Mesenchymal stem cell (in vitro differentiated cells and primary cell): ENCODE data around the gene PDE6B.

Experiments used
- DNase-seq: peaks from one replicate; pipeline ENCODE4 v3.0.0-alpha.2; 2013
- H2AFZ ChIP-seq: one replicate; pipeline ENCODE4 v1.6.1; 2013; ENCODE audit warnings: low read depth, mild to moderate bottlenecking, control low read depth, inconsistent platforms, low read length, moderate library complexity
- H2AK5ac ChIP-seq: 2 replicates; pipeline ENCODE4 v1.6.1; 2013; ENCODE audit warnings: low read length, moderate library complexity, mild to moderate bottlenecking, inconsistent platforms; ENCODE audit not compliant: severe bottlenecking
- H2BK120ac ChIP-seq: one replicate; pipeline ENCODE4 v1.6.1; 2013; ENCODE audit warnings: low read depth, mild to moderate bottlenecking, inconsistent platforms, low read length, moderate library complexity
- H2BK12ac ChIP-seq, 2 experiments: one replicate each; pipeline ENCODE4 v1.6.1; 2013; ENCODE audit warnings: inconsistent platforms in 2 of 2, low read length in 2 of 2, mild to moderate bottlenecking in 2 of 2, moderate library complexity in 2 of 2, control low read depth in 1 of 2
- H2BK15ac ChIP-seq: one replicate; pipeline ENCODE4 v1.6.1; 2013; ENCODE audit warnings: mild to moderate bottlenecking, low read depth, inconsistent platforms; ENCODE audit not compliant: poor library complexity, severe bottlenecking
- H2BK5ac ChIP-seq: 2 replicates; pipeline ENCODE4 v1.6.1; 2013; ENCODE audit warnings: low read depth, mild to moderate bottlenecking, low read length, control low read depth, inconsistent platforms; ENCODE audit not compliant: poor library complexity, severe bottlenecking
- H3K14ac ChIP-seq, 2 experiments: one replicate each; pipeline ENCODE4 v1.6.1; 2013; ENCODE audit warnings: inconsistent platforms in 2 of 2, low read length in 2 of 2, control low read depth in 1 of 2, mild to moderate bottlenecking in 1 of 2, moderate library complexity in 1 of 2
- H3K18ac ChIP-seq, 2 experiments: one replicate each; pipeline ENCODE4 v1.6.1; 2013; ENCODE audit warnings: inconsistent platforms in 2 of 2, low read length in 2 of 2, control low read depth in 1 of 2, low read depth in 1 of 2, mild to moderate bottlenecking in 1 of 2
- H3K23ac ChIP-seq, 2 experiments: one replicate each; pipeline ENCODE4 v1.6.1; 2013; ENCODE audit warnings: inconsistent platforms in 2 of 2, low read length in 2 of 2, mild to moderate bottlenecking in 2 of 2, moderate library complexity in 2 of 2, control low read depth in 1 of 2
- H3K27ac ChIP-seq: 2 replicates; pipeline ENCODE4 v1.5.1; 2013; ENCODE audit warnings: mild to moderate bottlenecking, moderate library complexity, low read length, control low read depth, inconsistent platforms; ENCODE audit not compliant: poor library complexity, severe bottlenecking
- H3K27me3 ChIP-seq, 2 experiments: 2 replicates each; pipeline versions ENCODE4 v1.6.1 to v1.7.0; 2013; ENCODE audit warnings: low read length in 2 of 2, mild to moderate bottlenecking in 2 of 2, moderate library complexity in 2 of 2, control low read depth in 1 of 2, inconsistent platforms in 1 of 2; ENCODE audit not compliant: control insufficient read depth in 1 of 2, insufficient read depth in 1 of 2
- H3K36me3 ChIP-seq, 2 experiments: 2 replicates each; pipeline versions ENCODE4 v1.6.1 to v1.7.0; 2013; ENCODE audit warnings: low read length in 2 of 2, control low read depth in 1 of 2, inconsistent platforms in 1 of 2, low read depth in 1 of 2, mild to moderate bottlenecking in 1 of 2; ENCODE audit not compliant: insufficient read depth in 2 of 2, control insufficient read depth in 1 of 2
- H3K4ac ChIP-seq, 2 experiments: one replicate each; pipeline ENCODE4 v1.6.1; 2013; ENCODE audit warnings: inconsistent platforms in 2 of 2, low read length in 2 of 2, mild to moderate bottlenecking in 2 of 2, moderate library complexity in 2 of 2, control low read depth in 1 of 2, low read depth in 1 of 2
- H3K4me1 ChIP-seq: 2 replicates; pipeline ENCODE4 v1.6.1; 2013; ENCODE audit warnings: low read depth, low read length, control low read depth; ENCODE audit not compliant: control insufficient read depth, insufficient read depth
- H3K4me2 ChIP-seq: 2 replicates; pipeline ENCODE4 v1.6.1; 2013; ENCODE audit warnings: low read length, mild to moderate bottlenecking, inconsistent platforms; ENCODE audit not compliant: poor library complexity, severe bottlenecking
- H3K4me3 ChIP-seq, 2 experiments: 2 replicates each; pipeline versions ENCODE4 v1.5.1 to v1.7.0; 2013; ENCODE audit warnings: low read length in 2 of 2, mild to moderate bottlenecking in 2 of 2, control low read depth in 1 of 2, low read depth in 1 of 2; ENCODE audit not compliant: insufficient read depth in 1 of 2
- H3K79me1 ChIP-seq: replicated peaks from 2 replicates; pipeline ENCODE4 v1.6.1; 2013; ENCODE audit warnings: mild to moderate bottlenecking, control low read depth, low read length, inconsistent platforms; ENCODE audit not compliant: poor library complexity, severe bottlenecking
- H3K9ac ChIP-seq: 2 replicates; pipeline ENCODE4 v1.7.0; 2013; ENCODE audit warnings: mild to moderate bottlenecking, low read length, moderate library complexity
- H3K9me3 ChIP-seq: 2 replicates; pipeline ENCODE4 v1.7.0; 2013; ENCODE audit warnings: mild to moderate bottlenecking, low read length; ENCODE audit not compliant: control insufficient read depth
- H4K8ac ChIP-seq: one replicate; pipeline ENCODE4 v1.6.1; 2013; ENCODE audit warnings: inconsistent platforms, mild to moderate bottlenecking, low read length, moderate library complexity
- H4K91ac ChIP-seq: one replicate; pipeline ENCODE4 v1.6.1; 2013; ENCODE audit warnings: mild to moderate bottlenecking, low read length, inconsistent platforms
- WGBS: methylation state at CpG from one replicate; pipeline ENCODE4 v1.1.7; 2013; ENCODE audit warnings: mixed read lengths; 5-methylcytosine and 5-hydroxymethylcytosine counted together

The PDE6B gene

DNA sequence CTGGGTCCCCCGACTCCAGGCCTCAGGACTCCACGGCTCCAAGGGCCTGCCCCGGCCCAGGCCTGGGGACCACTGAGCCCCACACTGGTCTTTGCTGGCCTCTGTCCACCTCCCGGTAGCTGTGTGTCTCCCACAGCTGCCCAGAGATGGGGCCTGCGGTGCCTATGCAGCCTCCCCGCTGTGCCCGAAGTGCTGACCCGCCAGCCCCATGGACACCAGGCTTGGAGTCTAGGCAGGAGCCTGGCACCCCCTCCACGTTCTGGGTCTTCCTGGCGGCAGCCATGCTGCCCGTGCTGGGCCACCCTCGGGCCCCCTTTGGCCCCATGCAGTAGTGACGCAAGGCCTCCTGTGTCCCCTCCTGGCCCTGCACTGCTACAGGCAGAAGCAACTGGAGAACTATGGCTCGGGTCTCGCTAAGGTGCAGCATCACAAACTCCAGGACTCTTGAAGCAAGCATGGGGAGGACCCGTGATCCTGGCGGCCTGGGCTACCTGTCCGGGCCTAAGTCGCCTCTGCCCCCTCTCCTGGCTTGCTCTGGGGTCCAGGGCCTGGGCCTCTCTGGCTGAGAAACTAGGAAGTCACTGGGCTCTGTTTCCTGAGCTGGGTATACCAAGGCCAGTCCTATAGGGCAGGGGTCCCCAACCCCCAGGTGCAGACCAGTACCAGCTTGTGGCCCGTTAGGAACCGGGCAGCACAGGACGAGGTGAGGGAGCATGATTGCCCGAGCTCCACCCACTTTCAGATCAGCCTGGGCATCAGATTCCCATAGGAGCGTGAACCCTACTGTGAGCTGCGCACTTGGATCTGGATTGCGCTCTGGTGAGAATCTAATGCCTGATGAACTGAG is 49.9 kb downstream of the PDE6B start:
- Histone ChIP-seq H3K79me1 (peaks cover 27% of the 10 kb centered on the region), H2AK5ac (peak overlapping the region; percentile 55), H3K18ac (peak overlapping the region; percentile 81 to 98), H4K91ac (peak overlapping the region; percentile 80), H3K36me3 (peaks cover 23 to 43% of the 10 kb centered on the region in 2 experiments), H3K27me3 (no peaks in the 10 kb centered on the region), H3K4me3 (peak overlapping the region; percentile 90 to 94), H2BK5ac (no peak overlapping the region), H2AFZ (no peak overlapping the region), H3K23ac (peak overlapping the region in 1 of 2 experiments; percentile 84), H3K9me3 (no peaks in the 10 kb centered on the region), H2BK12ac (peak overlapping the region in 1 of 2 experiments; percentile 68), H3K9ac (peak overlapping the region; percentile 96), H2BK15ac (no peak overlapping the region), H3K27ac (no peak overlapping the region), H3K14ac (peak overlapping the region; percentile 77 to 94), H3K4ac (peak overlapping the region; percentile 69 to 94), H4K8ac (peak overlapping the region; percentile 88), H2BK120ac (peak overlapping the region; percentile 83), H3K4me1 (peaks cover 32% of the 10 kb centered on the region), H3K4me2 (peak overlapping the region; percentile 95)
- DNase-seq, result no peak
- 91% methylated on average over 26 of the region's 26 CpGs for WGBS

DNA sequence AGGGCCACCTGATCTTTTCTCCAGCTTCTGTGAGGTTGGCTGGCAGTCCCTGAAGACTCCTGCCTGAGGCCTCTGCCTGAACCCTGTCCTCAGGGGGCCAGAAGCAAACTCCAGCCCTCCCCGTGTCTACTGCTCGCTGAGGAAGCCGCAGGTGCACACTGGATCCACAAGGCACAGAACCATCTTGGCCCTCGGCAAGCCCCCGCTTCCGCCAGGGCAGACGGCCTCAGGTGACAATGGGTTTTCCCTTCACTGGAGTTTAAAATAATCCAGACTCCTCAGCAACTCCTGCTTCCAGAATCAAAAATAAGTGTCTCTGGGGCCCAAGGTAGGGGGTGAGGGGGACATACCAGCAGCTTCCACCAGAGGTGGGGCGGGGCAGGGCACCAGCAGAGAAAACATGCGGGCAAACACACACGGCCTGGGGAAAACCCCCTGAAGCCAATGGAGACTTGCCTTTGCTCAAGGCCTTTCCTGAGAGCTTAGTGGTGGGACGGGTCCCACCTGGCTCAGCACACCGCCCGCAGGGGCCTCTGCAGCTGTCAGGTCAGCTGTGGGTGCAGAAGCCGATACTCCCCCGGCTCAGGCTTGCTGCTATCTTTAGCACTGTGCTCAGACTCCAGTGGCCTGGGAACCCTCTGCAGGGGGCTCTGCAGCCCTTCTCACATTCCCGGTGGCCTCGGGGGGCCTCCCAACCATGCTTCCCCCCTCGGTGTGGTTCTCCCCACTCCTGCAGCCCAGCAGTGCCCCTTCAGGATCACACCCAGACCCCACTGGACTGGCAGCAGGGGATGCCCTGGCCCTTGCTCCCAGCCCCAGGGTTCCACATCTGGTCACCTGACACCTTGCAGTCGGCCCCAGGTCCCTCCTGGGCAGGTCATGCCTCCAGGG is 50.9 kb downstream of the PDE6B start:
- Histone ChIP-seq H4K91ac (no peak overlapping the region), H3K27ac (no peak overlapping the region), H4K8ac (no peak overlapping the region), H3K23ac (no peak overlapping the region), H3K4ac (no peak overlapping the region), H2AK5ac (no peak overlapping the region), H2BK12ac (no peak overlapping the region), H3K9ac (peak overlapping the region; percentile 96), H3K14ac (no peak overlapping the region), H3K27me3 (no peaks in the 10 kb centered on the region), H3K36me3 (peaks cover 14 to 37% of the 10 kb centered on the region in 2 experiments), H3K4me3 (peak overlapping the region in 1 of 2 experiments; percentile 90), H2BK5ac (no peak overlapping the region), H3K79me1 (peaks cover 25% of the 10 kb centered on the region), H3K4me2 (no peak overlapping the region), H3K4me1 (peaks cover 42% of the 10 kb centered on the region), H2BK120ac (no peak overlapping the region), H3K9me3 (no peaks in the 10 kb centered on the region), H2BK15ac (no peak overlapping the region), H2AFZ (no peak overlapping the region), H3K18ac (no peak overlapping the region)
- WGBS, result 89% methylated on average over 16 of the region's 19 CpGs
- no peak for DNase-seq

DNA sequence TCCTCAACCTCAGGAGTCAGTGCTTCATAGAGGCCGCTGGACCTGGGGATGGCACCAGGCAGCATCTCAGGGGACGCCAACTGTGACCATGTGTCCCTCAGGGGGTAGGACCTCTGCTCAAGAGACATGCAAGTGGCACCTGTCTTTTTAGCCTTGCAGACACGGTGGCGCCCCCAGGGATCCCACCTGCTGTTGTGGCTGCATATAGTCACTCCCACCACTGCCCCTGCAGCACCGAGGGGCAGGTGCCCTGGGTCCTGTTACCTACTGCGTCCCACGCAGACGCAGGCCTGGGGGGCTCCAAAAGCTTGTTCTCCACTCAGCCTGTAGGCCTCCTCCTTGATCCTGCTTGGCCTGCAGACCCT is 51.5 kb downstream of the PDE6B start:
- Histone ChIP-seq H3K4me3 (no peak overlapping the region), H4K91ac (peak overlapping the region; percentile 41), H2BK120ac (no peak overlapping the region), H3K18ac (no peak overlapping the region), H3K23ac (no peak overlapping the region), H2AK5ac (no peak overlapping the region), H3K4ac (no peak overlapping the region), H2BK15ac (no peak overlapping the region), H3K9ac (no peak overlapping the region), H3K4me2 (no peak overlapping the region), H3K79me1 (peaks cover 22% of the 10 kb centered on the region), H4K8ac (no peak overlapping the region), H2BK5ac (no peak overlapping the region), H3K4me1 (peaks cover 45% of the 10 kb centered on the region), H3K9me3 (no peaks in the 10 kb centered on the region), H3K14ac (no peak overlapping the region), H3K36me3 (peaks cover 8 to 32% of the 10 kb centered on the region in 2 experiments), H2AFZ (no peak overlapping the region), H2BK12ac (no peak overlapping the region), H3K27me3 (no peaks in the 10 kb centered on the region), H3K27ac (no peak overlapping the region)
- no peak for DNase-seq
- WGBS, result 91% methylated on average over 8 of the region's 8 CpGs
